Ovary (tissue), 3 donors: ENCODE results near the gene ZNF556.

Experiments
- EP300 ChIP-seq: sonication (generic); formaldehyde crosslinking; IDR thresholded peaks from one replicate; pipeline ENCODE4 v1.6.1; 2017; ENCODE audit warnings: antibody characterized with exemption
- TF ChIP-seq, protein P1 (sequence below), 3 donors: fragments of 450-650 bp in 2 of 3; fragments of 200-600 bp in 1 of 3; IDR thresholded peaks; one replicate each; pipeline versions ENCODE4 v1.5.1 to v1.8.0; 2016 to 2022; ENCODE audit warnings: antibody characterized with exemption in 3 of 3, mild to moderate bottlenecking in 1 of 3
- donor health status: DM: no; HTN: no; CAD: no.

DNA sequence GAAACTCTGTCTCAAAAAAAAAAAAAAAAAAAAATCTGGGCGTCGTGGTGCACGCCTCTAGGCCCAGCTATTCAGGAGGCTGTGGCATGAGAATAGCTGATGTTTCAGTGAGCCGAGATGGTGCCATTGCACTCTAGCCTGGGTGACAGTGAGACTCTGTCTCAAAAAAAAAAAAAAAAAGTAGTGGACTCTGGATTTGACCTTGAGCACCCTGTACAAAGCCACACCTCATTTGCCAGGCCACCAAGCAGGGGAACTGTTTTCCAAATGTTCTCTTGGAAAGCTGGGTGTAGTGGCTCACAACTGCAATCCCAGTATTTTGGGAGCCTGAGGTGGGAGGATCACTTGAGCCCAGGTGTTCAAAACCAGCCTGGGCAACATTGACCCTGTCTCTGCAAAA is 29.7 kb upstream of the ZNF556 start:
- TF ChIP-seq, protein P1, sequence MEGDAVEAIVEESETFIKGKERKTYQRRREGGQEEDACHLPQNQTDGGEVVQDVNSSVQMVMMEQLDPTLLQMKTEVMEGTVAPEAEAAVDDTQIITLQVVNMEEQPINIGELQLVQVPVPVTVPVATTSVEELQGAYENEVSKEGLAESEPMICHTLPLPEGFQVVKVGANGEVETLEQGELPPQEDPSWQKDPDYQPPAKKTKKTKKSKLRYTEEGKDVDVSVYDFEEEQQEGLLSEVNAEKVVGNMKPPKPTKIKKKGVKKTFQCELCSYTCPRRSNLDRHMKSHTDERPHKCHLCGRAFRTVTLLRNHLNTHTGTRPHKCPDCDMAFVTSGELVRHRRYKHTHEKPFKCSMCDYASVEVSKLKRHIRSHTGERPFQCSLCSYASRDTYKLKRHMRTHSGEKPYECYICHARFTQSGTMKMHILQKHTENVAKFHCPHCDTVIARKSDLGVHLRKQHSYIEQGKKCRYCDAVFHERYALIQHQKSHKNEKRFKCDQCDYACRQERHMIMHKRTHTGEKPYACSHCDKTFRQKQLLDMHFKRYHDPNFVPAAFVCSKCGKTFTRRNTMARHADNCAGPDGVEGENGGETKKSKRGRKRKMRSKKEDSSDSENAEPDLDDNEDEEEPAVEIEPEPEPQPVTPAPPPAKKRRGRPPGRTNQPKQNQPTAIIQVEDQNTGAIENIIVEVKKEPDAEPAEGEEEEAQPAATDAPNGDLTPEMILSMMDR (IDR thresholded peaks at IDR 0.05): no peak
- TF ChIP-seq EP300: no peak
